GM12874 (cell line): ENCODE data around the gene S1PR3.

ENCODE experiments used
- TF ChIP-seq, protein P1 (sequence below): IDR thresholded peaks from 2 replicates; pipeline ENCODE4 v1.5.1; 2011; ENCODE audit warnings: low read depth, mild to moderate bottlenecking, control low read depth, low read length, moderate library complexity; ENCODE audit not compliant: insufficient read depth

S1PR3 gene

DNA sequence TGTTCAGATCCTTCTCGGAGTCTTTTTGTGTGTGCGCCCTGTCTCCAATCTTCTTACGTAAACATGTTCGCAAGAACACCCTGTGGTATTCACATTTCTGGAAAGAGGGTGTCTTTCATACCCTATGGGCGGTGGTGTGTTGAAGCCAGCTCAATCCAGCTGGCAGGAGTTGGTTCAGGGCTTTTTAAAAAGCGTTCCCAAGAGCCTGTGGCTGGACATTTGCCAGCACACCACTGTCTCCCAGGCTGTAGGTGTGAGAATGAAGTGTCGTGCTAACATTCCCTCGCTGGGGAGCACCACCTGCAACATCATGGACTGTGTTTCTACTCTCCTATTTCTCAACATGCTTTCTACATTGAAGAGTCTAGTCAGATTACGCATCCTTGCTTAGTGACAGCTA, 51.7 kb downstream of the S1PR3 start:
- TF ChIP-seq, protein P1, sequence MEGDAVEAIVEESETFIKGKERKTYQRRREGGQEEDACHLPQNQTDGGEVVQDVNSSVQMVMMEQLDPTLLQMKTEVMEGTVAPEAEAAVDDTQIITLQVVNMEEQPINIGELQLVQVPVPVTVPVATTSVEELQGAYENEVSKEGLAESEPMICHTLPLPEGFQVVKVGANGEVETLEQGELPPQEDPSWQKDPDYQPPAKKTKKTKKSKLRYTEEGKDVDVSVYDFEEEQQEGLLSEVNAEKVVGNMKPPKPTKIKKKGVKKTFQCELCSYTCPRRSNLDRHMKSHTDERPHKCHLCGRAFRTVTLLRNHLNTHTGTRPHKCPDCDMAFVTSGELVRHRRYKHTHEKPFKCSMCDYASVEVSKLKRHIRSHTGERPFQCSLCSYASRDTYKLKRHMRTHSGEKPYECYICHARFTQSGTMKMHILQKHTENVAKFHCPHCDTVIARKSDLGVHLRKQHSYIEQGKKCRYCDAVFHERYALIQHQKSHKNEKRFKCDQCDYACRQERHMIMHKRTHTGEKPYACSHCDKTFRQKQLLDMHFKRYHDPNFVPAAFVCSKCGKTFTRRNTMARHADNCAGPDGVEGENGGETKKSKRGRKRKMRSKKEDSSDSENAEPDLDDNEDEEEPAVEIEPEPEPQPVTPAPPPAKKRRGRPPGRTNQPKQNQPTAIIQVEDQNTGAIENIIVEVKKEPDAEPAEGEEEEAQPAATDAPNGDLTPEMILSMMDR: no peak

DNA sequence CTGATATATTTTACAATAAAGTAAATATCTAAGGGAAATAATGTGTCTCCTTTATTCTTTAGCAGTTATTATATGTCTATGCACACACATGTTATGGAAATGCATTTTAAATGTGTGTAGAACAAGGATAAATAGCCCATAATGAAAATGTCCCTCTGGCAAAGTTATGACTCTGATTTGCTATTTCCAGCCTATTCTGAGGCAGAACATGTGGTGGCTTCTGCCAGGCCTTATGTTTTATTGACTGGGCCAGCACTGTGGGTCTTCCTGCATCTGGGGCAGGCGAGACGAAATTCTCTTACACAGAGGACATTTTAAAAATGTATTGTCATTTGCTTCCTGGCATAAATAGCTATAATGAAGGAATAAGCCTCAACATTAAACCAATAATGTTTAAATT, 52.8 kb downstream of the S1PR3 start:
- TF ChIP-seq, protein P1: no peak

DNA sequence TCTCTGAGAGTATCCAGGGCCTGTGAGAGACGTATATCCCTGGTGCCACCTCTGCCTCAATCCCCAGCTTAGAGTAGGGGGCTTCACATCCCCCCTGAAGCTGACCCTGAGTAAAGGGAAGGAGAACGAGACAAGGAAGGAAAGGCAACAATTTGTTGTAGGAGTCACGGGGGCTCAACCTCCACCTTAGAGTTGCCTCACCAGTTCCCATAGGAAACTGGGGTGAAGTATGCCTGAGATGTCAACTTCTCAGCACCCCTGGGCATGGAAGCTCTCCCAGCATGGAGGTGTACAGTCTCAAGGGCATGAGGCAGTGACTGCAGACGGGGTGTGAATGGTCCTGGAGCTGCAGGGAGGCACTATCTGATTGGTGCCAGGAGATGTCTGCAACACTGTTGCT, 53.6 kb downstream of the S1PR3 start:
- TF ChIP-seq, protein P1: no peak

DNA sequence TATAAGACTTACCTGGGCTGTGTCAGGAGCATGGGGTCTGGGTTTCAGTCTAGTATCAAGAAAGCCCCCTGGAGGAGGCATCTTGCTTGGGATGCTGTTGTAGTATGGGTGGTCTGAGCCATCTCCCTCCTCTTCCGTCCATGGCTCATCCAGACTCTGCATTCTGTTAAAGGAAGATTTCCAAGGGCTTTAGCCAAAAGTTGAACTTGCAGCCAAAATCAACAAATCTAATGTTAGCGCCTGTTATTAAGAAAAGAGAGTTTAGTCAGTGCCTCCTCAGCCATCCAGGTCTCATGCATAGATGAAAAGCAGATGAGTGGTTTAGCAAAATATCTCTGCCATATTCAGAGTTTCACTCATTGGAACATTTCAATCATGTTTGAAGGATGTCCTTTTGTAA, 55.6 kb downstream of the S1PR3 start:
- TF ChIP-seq, protein P1: no peak

DNA sequence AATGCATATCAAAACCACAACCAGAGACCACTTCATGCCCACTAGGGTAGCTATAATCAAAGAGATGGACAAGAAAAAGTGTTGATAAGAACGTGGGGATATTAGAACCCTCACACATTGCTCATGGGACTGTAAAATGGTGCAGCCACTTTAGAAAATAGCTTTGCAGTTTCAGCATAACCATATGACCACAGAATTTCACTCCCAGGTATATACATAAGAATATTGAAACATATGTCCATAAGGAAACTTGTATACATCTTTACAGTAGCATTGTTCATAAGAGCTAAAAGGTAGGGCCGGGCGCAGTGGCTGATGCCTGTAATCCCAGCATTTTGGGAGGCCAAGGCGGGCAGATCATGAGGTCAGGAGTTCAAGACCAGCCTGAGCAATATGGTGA, 56.4 kb downstream of the S1PR3 start:
- TF ChIP-seq, protein P1: no peak

DNA sequence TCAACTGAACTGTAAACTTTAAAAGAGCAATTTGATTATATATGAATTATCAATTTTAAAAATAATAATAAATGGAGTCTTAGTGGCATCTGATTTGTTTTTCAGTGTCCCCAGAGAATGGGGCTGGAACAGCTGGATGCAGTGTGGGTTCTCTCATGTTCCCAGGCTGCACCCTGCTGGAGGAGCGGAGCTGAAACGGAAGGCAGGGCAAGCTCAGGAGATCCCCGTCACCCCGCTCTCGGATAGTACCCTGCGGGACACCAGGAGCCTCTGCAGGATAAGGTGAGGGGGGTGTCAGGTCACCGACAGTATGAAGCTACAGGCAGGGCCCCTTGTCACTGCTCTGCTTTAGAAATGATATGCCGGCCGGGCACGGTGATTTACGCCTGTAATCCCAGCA, 57.3 kb downstream of the S1PR3 start:
- TF ChIP-seq, protein P1: no peak

DNA sequence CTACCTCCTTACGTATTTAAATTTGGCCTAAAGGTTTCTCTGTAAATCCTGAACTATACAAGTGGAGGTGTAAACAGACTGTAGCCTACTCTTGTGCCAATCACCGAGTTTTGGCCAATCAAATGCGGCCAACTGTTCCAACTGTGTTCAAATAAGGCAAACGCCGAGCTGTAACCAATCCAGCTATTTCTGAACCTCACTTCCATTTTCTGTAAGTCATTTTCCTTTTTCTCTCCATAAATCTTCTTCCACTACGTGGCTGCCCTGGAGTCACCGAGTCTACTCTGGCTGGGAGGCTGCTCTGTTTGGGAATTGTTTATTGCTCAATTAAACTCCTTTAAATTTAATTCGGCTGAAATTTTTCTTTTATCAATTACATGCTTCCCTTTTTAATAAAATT, 58.4 kb downstream of the S1PR3 start:
- TF ChIP-seq, protein P1: no peak
